ENCODE data around the gene CBX4. TPM values are rescaled to one million over a fixed set of nuclear protein-coding genes. Genes with fewer than 3 reads are reported as not detected.

The CBX4 gene
- total and polyA plus RNA-seq, 2 of the 13 experiments (the other 11 are each of a cell fraction or from before 2014, with no cell fraction given): 25.8 to 50.8 TPM

- TF ChIP-seq RERE (CRISPR knock-in tag; IDR thresholded peaks at IDR 0.05; ENCODE audit: low read depth) (no peak), SPEN (CRISPR knock-in tag; IDR thresholded peaks at IDR 0.05; ENCODE audit: low read depth) (no peak), GPBP1L1 (CRISPR knock-in tag; IDR thresholded peaks at IDR 0.05) (no peak), ZIK1 (CRISPR knock-in tag; IDR thresholded peaks at IDR 0.05; ENCODE audit: borderline replicate concordance, low read depth) (no peak), ZNF431 (CRISPR knock-in tag; IDR thresholded peaks at IDR 0.05; ENCODE audit: borderline replicate concordance, low read depth) (no peak), ZFAT (CRISPR knock-in tag; conservative IDR thresholded peaks at IDR 0.05) (no peak), USF2 (IDR thresholded peaks at IDR 0.05; ENCODE audit: low read depth, low read length) (no peak), USF2 (CRISPR knock-in tag; IDR thresholded peaks at IDR 0.05; ENCODE audit: borderline replicate concordance) (peak; percentile 93; the same call in 1 of the 2 replicates), ZNF20 (CRISPR knock-in tag; IDR thresholded peaks at IDR 0.05) (no peak), ZNF646 (CRISPR knock-in tag; IDR thresholded peaks at IDR 0.05) (peak; percentile 66), ZNF841 (CRISPR knock-in tag; IDR thresholded peaks at IDR 0.05; ENCODE audit: borderline replicate concordance) (no peak), KAT8 (CRISPR knock-in tag; IDR thresholded peaks at IDR 0.05) (no peak)
Observed at GRCh38 chr17:79810130-79811010, 28.9 kb downstream of the CBX4 start (continued).
